Neuronal stem cell (in vitro differentiated cells): Measurements from ENCODE around the gene ONECUT1.

ENCODE experiments used
- DNase-seq: peaks from one replicate; pipeline ENCODE4 v3.0.0-alpha.2; 2013; ENCODE audit warnings: low spot score
- H2AFZ ChIP-seq: one replicate; pipeline ENCODE4 v1.6.1; 2013; ENCODE audit warnings: mild to moderate bottlenecking, low read length, inconsistent platforms
- H2AK5ac ChIP-seq: 2 replicates; pipeline ENCODE4 v1.6.1; 2013; ENCODE audit warnings: low read depth, mild to moderate bottlenecking, inconsistent platforms, low read length, moderate library complexity, mixed read lengths
- H2BK120ac ChIP-seq: 2 replicates; pipeline ENCODE4 v1.6.1; 2013; ENCODE audit warnings: low read depth, mild to moderate bottlenecking, inconsistent platforms, low read length, moderate library complexity, mixed read lengths
- H2BK12ac ChIP-seq: one replicate; pipeline ENCODE4 v1.6.1; 2013; ENCODE audit warnings: low read length, inconsistent platforms
- H2BK15ac ChIP-seq: 2 replicates; pipeline ENCODE4 v1.6.1; 2013; ENCODE audit warnings: mild to moderate bottlenecking, low read length, inconsistent platforms, mixed read lengths
- H2BK5ac ChIP-seq: one replicate; pipeline ENCODE4 v1.6.1; 2013; ENCODE audit warnings: inconsistent platforms, mild to moderate bottlenecking, low read length, moderate library complexity
- H3K14ac ChIP-seq: one replicate; pipeline ENCODE4 v1.6.1; 2013; ENCODE audit warnings: low read length, inconsistent platforms
- H3K18ac ChIP-seq: 2 replicates; pipeline ENCODE4 v1.6.1; 2013; ENCODE audit warnings: low read length, inconsistent platforms
- H3K23ac ChIP-seq: 2 replicates; pipeline ENCODE4 v1.6.1; 2013; ENCODE audit warnings: low read depth, mild to moderate bottlenecking, mixed read lengths, low read length, inconsistent platforms; ENCODE audit not compliant: poor library complexity
- H3K27ac ChIP-seq: replicated peaks from 3 replicates; pipeline ENCODE4 v1.5.1; 2013; ENCODE audit warnings: low read length, inconsistent platforms
- H3K27me3 ChIP-seq, 3 experiments: 2 replicates each; pipeline ENCODE4 v1.6.1; 2013; ENCODE audit warnings: low read length in 3 of 3, mild to moderate bottlenecking in 2 of 3, inconsistent platforms in 1 of 3, low read depth in 1 of 3, mixed read lengths in 1 of 3, moderate library complexity in 1 of 3; ENCODE audit not compliant: control insufficient read depth in 3 of 3, insufficient read depth in 3 of 3
- H3K36me3 ChIP-seq, 2 donors: replicated peaks in 1 of 2; 2 replicates each; pipeline ENCODE4 v1.6.1; 2013; ENCODE audit warnings: low read length in 2 of 2; ENCODE audit not compliant: control insufficient read depth in 2 of 2, insufficient read depth in 2 of 2
- H3K4ac ChIP-seq: 2 replicates; pipeline ENCODE4 v1.6.1; 2013; ENCODE audit warnings: inconsistent platforms, mild to moderate bottlenecking, low read length, moderate library complexity
- H3K4me1 ChIP-seq, 2 donors: 1 replicate in 1 of 2; 2 replicates in 1 of 2; pipeline ENCODE4 v1.6.1; 2013; ENCODE audit warnings: low read length in 2 of 2, low read depth in 1 of 2; ENCODE audit not compliant: control insufficient read depth in 2 of 2, insufficient read depth in 1 of 2
- H3K4me2 ChIP-seq: one replicate; pipeline ENCODE4 v1.6.1; 2013; ENCODE audit warnings: mild to moderate bottlenecking, low read length, inconsistent platforms; ENCODE audit not compliant: insufficient read depth, poor library complexity, severe bottlenecking
- H3K4me3 ChIP-seq, 2 donors: 2 replicates each; pipeline ENCODE4 v1.5.1; 2013; ENCODE audit warnings: low read length in 2 of 2, mild to moderate bottlenecking in 2 of 2, inconsistent platforms in 1 of 2, moderate library complexity in 1 of 2
- H3K79me1 ChIP-seq: one replicate; pipeline ENCODE4 v1.6.1; 2013; ENCODE audit warnings: low read depth, mild to moderate bottlenecking, inconsistent platforms, low read length, moderate library complexity
- H3K9ac ChIP-seq: one replicate; pipeline ENCODE4 v1.6.1; 2013; ENCODE audit warnings: mild to moderate bottlenecking, low read depth, low read length, inconsistent platforms; ENCODE audit not compliant: poor library complexity
- H3K9me3 ChIP-seq, 2 donors: replicated peaks in 1 of 2; 2 replicates each; pipeline versions ENCODE3 to v1.6.1; 2013; ENCODE audit warnings: low read length in 2 of 2, mild to moderate bottlenecking in 2 of 2, inconsistent platforms in 1 of 2, low read depth in 1 of 2, mixed read lengths in 1 of 2, moderate library complexity in 1 of 2; ENCODE audit not compliant: control insufficient read depth in 2 of 2, insufficient read depth in 1 of 2
- H4K8ac ChIP-seq: one replicate; pipeline ENCODE4 v1.6.1; 2013; ENCODE audit warnings: low read depth, mild to moderate bottlenecking, inconsistent platforms, low read length, moderate library complexity
- H4K91ac ChIP-seq: one replicate; pipeline ENCODE4 v1.6.1; 2013; ENCODE audit warnings: low read length, low read depth, mild to moderate bottlenecking, inconsistent platforms; ENCODE audit not compliant: poor library complexity
- whole genome bisulfite sequencing, 2 donors: extraction: QIAGEN DNeasy Blood & Tissue Kit; methylation state at CpG; one replicate each; pipeline ENCODE4 v1.1.7; 2013; ENCODE audit warnings: missing lambda C conversion rate in 2 of 2, mixed read lengths in 1 of 2; ENCODE audit not compliant: insufficient read length in 2 of 2, insufficient replicate concordance in 1 of 2; ENCODE audit errors: extremely low coverage in 2 of 2; 5-methylcytosine and 5-hydroxymethylcytosine counted together

Gene ONECUT1

DNA sequence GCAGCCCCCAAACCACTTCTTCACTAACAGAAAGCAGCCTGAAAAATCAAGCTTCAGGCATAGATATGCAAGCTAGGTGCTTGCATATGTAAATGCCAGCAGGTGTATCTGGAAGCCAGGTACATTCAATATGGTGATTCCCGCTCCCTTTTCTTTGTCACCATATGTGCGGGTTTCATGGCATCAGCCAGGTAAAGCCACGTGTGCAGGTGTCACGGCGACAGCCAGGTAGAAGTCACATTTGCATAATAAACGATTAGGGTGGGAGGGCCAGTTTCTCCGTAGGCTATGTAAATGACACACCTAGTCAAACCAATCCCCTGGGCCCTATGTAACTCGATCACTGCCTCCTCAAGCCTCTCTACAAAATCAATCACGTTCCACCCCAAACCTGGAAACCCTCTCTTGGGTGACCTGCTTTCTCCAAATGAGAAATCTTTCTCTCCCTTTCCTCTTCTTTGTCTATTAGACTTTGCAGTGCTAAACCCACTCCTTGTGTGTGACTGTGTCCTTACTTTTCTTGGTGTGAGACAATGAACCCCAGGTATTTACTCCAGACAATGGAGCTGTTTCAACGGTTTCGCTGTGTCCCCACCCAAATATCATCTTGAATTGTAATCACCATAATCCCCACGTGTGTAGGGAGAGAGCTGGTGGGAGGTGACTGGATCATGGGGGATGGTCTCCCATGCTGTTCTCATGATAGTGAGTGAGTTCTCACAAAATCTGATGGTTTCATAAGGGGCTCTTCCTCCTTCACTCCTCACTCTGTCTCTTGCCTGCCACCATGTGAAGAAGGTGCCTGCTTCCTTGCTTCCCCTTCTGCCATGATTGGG is 44.6 kb downstream of the ONECUT1 start:
- Histone ChIP-seq H2BK5ac (no peak overlapping the region), H3K4ac (no peak overlapping the region), H3K18ac (no peak overlapping the region), H3K4me2 (no peak overlapping the region), H3K36me3 (no peaks in the 10 kb centered on the region), H2BK120ac (no peak overlapping the region), H2AK5ac (no peak overlapping the region), H3K79me1 (no peaks in the 10 kb centered on the region), H3K4me3 (no peak overlapping the region), H3K14ac (no peak overlapping the region), H4K8ac (no peak overlapping the region), H2AFZ (no peak overlapping the region), H3K9me3 (peaks cover 2 to 5% of the 10 kb centered on the region in 2 donors), H3K27ac (no peak overlapping the region), H2BK15ac (no peak overlapping the region), H3K9ac (no peak overlapping the region), H4K91ac (no peak overlapping the region), H3K23ac (no peak overlapping the region), H2BK12ac (no peak overlapping the region), H3K27me3 (no peaks in the 10 kb centered on the region), H3K4me1 (peaks cover 0 to 1% of the 10 kb centered on the region in 2 donors)
- DNase-seq = no peak
- no CpG with 5 or more reads among the region's 12 CpGs for WGBS, 2 donors

DNA sequence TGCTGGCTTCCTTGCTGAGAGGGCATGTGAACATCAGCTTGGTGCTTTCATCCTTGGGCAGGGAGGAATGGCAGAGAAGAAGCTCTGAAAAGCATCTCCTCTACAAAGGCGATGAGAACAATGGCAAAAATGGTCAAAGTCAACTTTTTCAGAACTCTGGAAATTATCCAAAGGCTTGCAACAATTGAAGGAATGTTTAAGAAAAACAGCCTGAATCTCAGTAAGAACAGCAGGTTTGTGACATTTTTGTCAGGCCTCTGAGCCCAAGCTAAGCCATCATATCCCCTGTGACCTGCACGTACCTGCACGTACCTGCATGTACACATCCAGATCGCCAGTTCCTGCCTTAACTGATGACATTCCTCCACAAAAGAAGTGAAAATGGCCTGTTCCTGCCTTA is 51.8 kb downstream of the ONECUT1 start:
- Histone ChIP-seq H3K36me3 (no peaks in the 10 kb centered on the region), H2AFZ (no peak overlapping the region), H2AK5ac (no peak overlapping the region), H2BK15ac (no peak overlapping the region), H3K27ac (no peak overlapping the region), H4K91ac (no peak overlapping the region), H3K23ac (no peak overlapping the region), H3K9me3 (peaks cover 0 to 4% of the 10 kb centered on the region in 2 donors), H3K4me2 (no peak overlapping the region), H3K4me3 (no peak overlapping the region), H3K18ac (no peak overlapping the region), H3K4ac (no peak overlapping the region), H3K9ac (no peak overlapping the region), H3K4me1 (no peaks in the 10 kb centered on the region), H2BK120ac (no peak overlapping the region), H3K79me1 (no peaks in the 10 kb centered on the region), H2BK12ac (no peak overlapping the region), H3K27me3 (no peaks in the 10 kb centered on the region), H2BK5ac (no peak overlapping the region), H4K8ac (no peak overlapping the region), H3K14ac (no peak overlapping the region)
- no peak for DNase-seq
- WGBS, 2 donors = no CpG with 5 or more reads among the region's 4 CpGs

DNA sequence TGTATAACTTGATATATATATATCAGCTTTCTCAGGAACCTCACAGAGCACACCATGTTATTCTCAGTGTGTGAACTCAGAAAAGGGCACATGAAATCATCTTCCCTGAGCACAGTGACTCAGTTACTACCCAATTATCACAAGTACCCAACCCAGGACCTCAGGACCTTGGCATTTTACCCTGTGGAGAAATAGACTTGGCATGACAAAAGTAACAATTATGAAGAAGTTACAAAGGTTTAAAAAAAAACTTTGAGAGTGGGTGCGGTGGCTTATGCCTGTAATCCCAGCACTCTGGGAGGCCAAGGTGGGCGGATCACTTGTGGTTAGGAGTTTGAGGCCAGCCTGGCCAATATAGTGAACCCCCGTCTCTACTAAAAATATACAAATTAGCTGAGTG is 52.4 kb downstream of the ONECUT1 start:
- Histone ChIP-seq H3K9ac (no peak overlapping the region), H3K4me1 (no peaks in the 10 kb centered on the region), H2AFZ (no peak overlapping the region), H3K79me1 (no peaks in the 10 kb centered on the region), H4K91ac (no peak overlapping the region), H3K9me3 (peaks cover 0 to 4% of the 10 kb centered on the region in 2 donors), H3K4me2 (no peak overlapping the region), H3K23ac (no peak overlapping the region), H2BK15ac (no peak overlapping the region), H4K8ac (no peak overlapping the region), H3K27ac (no peak overlapping the region), H3K36me3 (no peaks in the 10 kb centered on the region), H3K14ac (no peak overlapping the region), H3K4me3 (no peak overlapping the region), H2BK5ac (no peak overlapping the region), H3K27me3 (no peaks in the 10 kb centered on the region), H2BK12ac (no peak overlapping the region), H3K18ac (no peak overlapping the region), H3K4ac (no peak overlapping the region), H2AK5ac (no peak overlapping the region), H2BK120ac (no peak overlapping the region)
- no peak for DNase-seq
- WGBS, 2 donors = no CpG with 5 or more reads among the region's 3 CpGs

DNA sequence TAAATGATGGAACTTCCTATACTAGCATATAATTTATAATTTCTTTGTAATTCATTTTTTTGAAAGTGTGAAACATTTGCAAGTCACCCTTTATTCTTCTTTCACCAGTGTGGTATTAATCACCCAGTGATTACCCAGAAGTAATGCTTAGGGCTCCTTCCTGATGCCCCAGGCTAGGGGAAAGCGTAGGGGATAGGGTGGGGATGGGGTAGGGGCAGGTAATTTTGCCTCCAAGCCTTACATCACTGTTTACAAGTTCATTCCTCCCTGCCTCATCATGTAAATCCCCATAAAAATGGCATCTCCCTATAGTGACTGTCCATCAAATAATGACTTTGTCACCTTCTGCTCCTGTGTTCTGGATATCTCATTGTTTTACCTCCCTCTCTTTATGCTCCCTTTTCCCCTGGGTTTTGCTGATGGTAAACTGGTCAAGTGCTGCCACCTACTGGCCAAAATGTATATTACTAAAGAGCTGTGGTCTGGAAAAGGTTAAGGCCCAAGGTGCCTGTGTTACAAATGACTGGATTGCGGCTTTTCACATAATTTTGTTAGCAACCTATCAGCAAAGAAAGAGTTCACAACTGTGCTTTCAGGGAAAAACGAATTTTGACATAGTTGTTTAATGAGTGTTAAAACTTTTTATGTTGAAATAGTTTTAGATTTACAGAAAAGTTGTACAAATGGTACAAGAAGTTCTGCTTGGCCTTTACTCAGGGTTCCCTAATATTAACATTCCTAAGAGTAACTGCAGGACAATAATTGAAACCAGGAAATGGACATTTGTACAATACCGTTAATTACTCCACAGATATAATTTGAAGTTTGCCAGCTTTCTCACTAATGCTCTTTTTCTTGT is 54.7 kb downstream of the ONECUT1 start:
- no CpG with 5 or more reads among the region's 4 CpGs for WGBS, 2 donors
- Histone ChIP-seq H2AK5ac (no peak overlapping the region), H3K4ac (no peak overlapping the region), H2BK5ac (no peak overlapping the region), H2BK15ac (no peak overlapping the region), H3K4me2 (no peak overlapping the region), H3K36me3 (no peaks in the 10 kb centered on the region), H4K8ac (no peak overlapping the region), H3K4me1 (no peaks in the 10 kb centered on the region), H3K23ac (no peak overlapping the region), H3K79me1 (no peaks in the 10 kb centered on the region), H2BK120ac (no peak overlapping the region), H3K9me3 (peaks cover 0 to 4% of the 10 kb centered on the region in 2 donors), H3K18ac (no peak overlapping the region), H2AFZ (no peak overlapping the region), H2BK12ac (no peak overlapping the region), H3K27me3 (no peaks in the 10 kb centered on the region), H3K27ac (no peak overlapping the region), H3K9ac (no peak overlapping the region), H4K91ac (no peak overlapping the region), H3K4me3 (no peak overlapping the region), H3K14ac (no peak overlapping the region)
- peak; percentile 87 for DNase-seq
